Stomach (tissue), 9 donors: ENCODE measurements around the gene F10. TPM values are rescaled to one million over a fixed set of nuclear protein-coding genes. Genes with fewer than 3 reads are reported as not detected.

Source experiments
- DNase-seq, 2 donors: peaks; one replicate each; pipeline versions ENCODE4 v3.0.0 to v3.0.0-alpha.2; 2013 to 2019
- H3K27ac ChIP-seq, 5 donors: fragments of 200-600 bp in 4 of 5; sonication (generic) in 4 of 5; one replicate each; pipeline ENCODE4 v1.5.1; 2013 to 2019; ENCODE audit warnings: mild to moderate bottlenecking in 1 of 5, moderate library complexity in 1 of 5
- H3K27me3 ChIP-seq, 3 donors: fragments of 200-600 bp; sonication (generic); one replicate each; pipeline ENCODE4 v1.5.1; 2017 to 2019; ENCODE audit warnings: mixed run types in 1 of 3
- H3K36me3 ChIP-seq, 4 donors: fragments of 200-600 bp; sonication (generic); 1 replicate in 3 of 4; 2 replicates in 1 of 4; pipeline ENCODE4 v1.5.1; 2016 to 2019
- H3K4me1 ChIP-seq, 4 donors: fragments of 200-600 bp; sonication (generic); one replicate each; pipeline ENCODE4 v1.5.1; 2016 to 2019
- H3K4me3 ChIP-seq, 4 donors: fragments of 200-600 bp; sonication (generic) in 3 of 4; one replicate each; pipeline ENCODE4 v1.5.1; 2016 to 2019; ENCODE audit warnings: mild to moderate bottlenecking in 1 of 4
- H3K9me3 ChIP-seq, 4 donors: fragments of 200-600 bp; sonication (generic); one replicate each; pipeline ENCODE4 v1.5.1; 2016 to 2019
- CTCF ChIP-seq, 7 experiments: fragments of 450-650 bp in 4 of 7; fragments of 200-600 bp in 3 of 7; sonication (generic) in 3 of 7; IDR thresholded peaks; one replicate each; pipeline ENCODE4 v1.5.1; 2016 to 2019; ENCODE audit warnings: antibody characterized with exemption in 7 of 7, control low read depth in 2 of 7, mild to moderate bottlenecking in 1 of 7
- EP300 ChIP-seq: sonication (generic); formaldehyde crosslinking; IDR thresholded peaks from one replicate; pipeline ENCODE4 v1.6.1; 2017; ENCODE audit warnings: antibody characterized with exemption
- POLR2A ChIP-seq, 4 donors: fragments of 450-650 bp; IDR thresholded peaks; one replicate each; pipeline ENCODE4 v1.6.1; 2016; ENCODE audit warnings: antibody characterized with exemption in 4 of 4, control low read depth in 2 of 4, mild to moderate bottlenecking in 1 of 4, moderate library complexity in 1 of 4
- POLR2AphosphoS5 ChIP-seq, 3 donors: sonication (generic); formaldehyde crosslinking; IDR thresholded peaks; one replicate each; pipeline ENCODE4 v1.6.1; 2016; ENCODE audit warnings: antibody characterized with exemption in 3 of 3
- WGBS, 5 donors: extraction: QIAGEN DNeasy Blood & Tissue Kit in 3 of 5; methylation state at CpG; one replicate each; pipeline versions ENCODE4 v1.1.5 to v1.1.7; 2013 to 2018; 5-methylcytosine and 5-hydroxymethylcytosine counted together
- intact Hi-C: fragments of 100-400 bp; cut with DNase I; formaldehyde crosslinking; loops from one replicate; pipeline ENCODE4 v1.15.1; 2023; ENCODE audit warnings: low total_unique reads
- polyA plus RNA-seq, 3 donors: library from polyadenylated mRNA; stranded (reverse); fragments of 200-250 nt; gene quantifications; one replicate each; pipeline ENCODE4 v1.2.3, GENCODE V29; 2013
- total RNA-seq, 5 donors: library from RNA; depleted of rRNA; stranded (reverse); fragments of >200 nt; gene quantifications; one replicate each; pipeline versions ENCODE4 v1.1.0 to v1.2.3, GENCODE V29; 2014 to 2016
- donor health status: healthy with polysubstance abuse.
- donor health status: Bipolar disorder and iron deficiency.
- donor health status: healthy.

Gene F10
- total and polyA plus RNA-seq, 8 donors, result 0.45 to 14.9 (median 3.3) TPM; not detected in 2

GRCh38 chr13:113075711-113076110, 46.9 kb upstream of the F10 start:
- no peaks in the 10 kb centered on the region for H3K27me3 ChIP-seq
- intact Hi-C loops, result no loop called here
- no peak for DNase-seq
- 95 to 97% (median 96%) methylated on average over 7 to 17 of the region's 17 CpGs for WGBS, 5 donors
- peaks cover 10 to 76% (median 70%) of the 10 kb centered on the region in 4 donors for H3K36me3 ChIP-seq
- TF ChIP-seq POLR2A (IDR thresholded peaks at IDR 0.05), result no peak
- no peak for TF ChIP-seq POLR2AphosphoS5 (IDR thresholded peaks at IDR 0.05)
- no peak for TF ChIP-seq EP300
- TF ChIP-seq CTCF (IDR thresholded peaks at IDR 0.05), result no peak
- H3K9me3 ChIP-seq, result no peaks in the 10 kb centered on the region
- H3K4me3 ChIP-seq, result no peak overlapping the region
- no peaks in the 10 kb centered on the region for H3K4me1 ChIP-seq
- no peak overlapping the region for H3K27ac ChIP-seq

- WGBS, 5 donors, result 92 to 96% (median 95%) methylated on average over 35 to 39 of the region's 39 CpGs
- Histone ChIP-seq H3K4me1 (no peaks in the 10 kb centered on the region), H3K4me3 (no peak overlapping the region), H3K27ac (no peak overlapping the region), H3K27me3 (no peaks in the 10 kb centered on the region), H3K9me3 (no peaks in the 10 kb centered on the region), H3K36me3 (peaks cover 10 to 72% (median 69%) of the 10 kb centered on the region in 4 donors)
- no peak for TF ChIP-seq POLR2A (IDR thresholded peaks at IDR 0.05)
- no peak for TF ChIP-seq EP300
- no peak for TF ChIP-seq CTCF (IDR thresholded peaks at IDR 0.05)
- no peak for TF ChIP-seq POLR2AphosphoS5 (IDR thresholded peaks at IDR 0.05)
- DNase-seq, result no peak
- intact Hi-C loops, result no loop called here
Measured at GRCh38 chr13:113076681-113077401, 45.8 kb upstream of the F10 start.

- H3K4me3 ChIP-seq, result no peak overlapping the region
- H3K36me3 ChIP-seq, result peaks cover 10 to 78% (median 69%) of the 10 kb centered on the region in 4 donors
- intact Hi-C loops, result no loop called here
- no peaks in the 10 kb centered on the region for H3K4me1 ChIP-seq
- WGBS, 5 donors, result 89 to 94% (median 93%) methylated on average over 18 to 20 of the region's 20 CpGs
- no peaks in the 10 kb centered on the region for H3K9me3 ChIP-seq
- H3K27me3 ChIP-seq, result no peaks in the 10 kb centered on the region
- TF ChIP-seq POLR2AphosphoS5 (IDR thresholded peaks at IDR 0.05), result no peak
- no peak for TF ChIP-seq CTCF (IDR thresholded peaks at IDR 0.05)
- no peak for TF ChIP-seq POLR2A (IDR thresholded peaks at IDR 0.05)
- TF ChIP-seq EP300, result no peak
- DNase-seq, result no peak
- no peak overlapping the region for H3K27ac ChIP-seq
Measured at GRCh38 chr13:113077566-113077952, 45.0 kb upstream of the F10 start.

- intact Hi-C loops, result no loop called here
- DNase-seq, result no peak
- Histone ChIP-seq H3K36me3 (peaks cover 10 to 83% (median 71%) of the 10 kb centered on the region in 4 donors), H3K4me1 (no peaks in the 10 kb centered on the region), H3K27ac (no peak overlapping the region), H3K9me3 (no peaks in the 10 kb centered on the region), H3K4me3 (no peak overlapping the region), H3K27me3 (no peaks in the 10 kb centered on the region)
- 93 to 97% (median 95%) methylated on average over 23 to 42 of the region's 42 CpGs for WGBS, 5 donors
- TF ChIP-seq POLR2AphosphoS5 (IDR thresholded peaks at IDR 0.05), result no peak
- TF ChIP-seq POLR2A (IDR thresholded peaks at IDR 0.05), result no peak
- no peak for TF ChIP-seq CTCF (IDR thresholded peaks at IDR 0.05)
- no peak for TF ChIP-seq EP300
Measured at GRCh38 chr13:113077953-113078901, 44.4 kb upstream of the F10 start.
